Measurements from ENCODE around the gene PNP. TPM values are rescaled to one million over a fixed set of nuclear protein-coding genes. Genes with fewer than 3 reads are reported as not detected.
"Not testable (repeated sequence)": the region's sequence is repeated elsewhere in the genome, so short reads cannot be mapped to it uniquely, and the experiment has no call there.

Gene PNP
- polyA plus RNA-seq, 3 donors = 64.0 to 144 (median 82.3) TPM

DNA sequence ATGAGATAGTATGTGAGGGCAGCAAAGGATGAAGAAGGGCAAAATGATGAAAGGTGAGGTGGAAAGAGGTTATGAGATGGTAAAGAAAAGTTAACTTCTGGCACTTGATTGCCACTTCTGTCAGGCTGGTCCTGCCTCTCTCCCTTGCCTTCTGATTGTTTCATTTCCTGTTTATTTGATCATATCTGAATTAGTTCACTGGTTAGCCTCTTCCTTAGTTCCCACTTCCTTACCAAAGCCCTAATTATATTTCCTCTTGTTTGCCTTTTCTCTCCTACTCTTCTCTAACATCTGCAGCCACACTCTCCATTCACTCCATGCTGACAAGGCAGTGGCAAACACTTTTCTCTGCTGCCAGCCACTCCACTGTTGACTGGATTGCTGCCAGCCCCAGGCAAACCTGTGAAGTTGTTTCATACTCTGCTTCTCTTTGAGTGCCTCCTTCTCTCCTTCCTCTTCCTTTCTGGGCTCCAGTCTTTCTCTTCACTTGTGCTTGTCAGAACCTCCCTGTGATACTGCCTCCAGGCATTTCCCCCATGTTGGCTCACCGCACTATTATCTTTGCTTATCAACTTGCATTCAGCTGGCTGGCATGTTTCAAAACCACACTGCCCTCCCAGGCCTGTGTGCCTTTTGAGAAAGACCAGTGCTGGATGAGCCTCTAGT, 8.1 kb downstream of the PNP start:
- DNase-seq (ENCODE audit: extremely low read depth in 1 of 11, low read depth in 9 of 11, low spot score in 4 of 11) = no peak

DNA sequence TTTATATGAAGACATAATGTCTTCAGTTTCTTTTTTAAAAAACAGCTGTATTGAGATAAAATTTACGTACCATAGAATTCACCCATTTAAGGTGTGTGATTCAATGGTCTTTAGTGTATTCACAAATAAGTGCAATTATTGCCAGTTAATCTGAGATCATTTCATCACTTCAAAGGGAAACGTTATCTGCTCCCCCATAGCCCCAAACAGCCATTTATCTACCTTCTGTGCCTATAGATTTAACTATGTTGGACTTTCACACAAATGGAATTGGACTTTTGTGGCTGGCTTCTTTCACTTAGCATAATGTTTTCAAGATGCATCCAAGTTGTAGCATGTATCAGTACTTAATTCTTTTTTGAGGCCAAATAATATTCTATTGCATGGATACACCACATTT, 9.7 kb downstream of the PNP start:
- DNase-seq (ENCODE audit: extremely low read depth in 1 of 11, low read depth in 9 of 11, low spot score in 4 of 11) = no peak

DNA sequence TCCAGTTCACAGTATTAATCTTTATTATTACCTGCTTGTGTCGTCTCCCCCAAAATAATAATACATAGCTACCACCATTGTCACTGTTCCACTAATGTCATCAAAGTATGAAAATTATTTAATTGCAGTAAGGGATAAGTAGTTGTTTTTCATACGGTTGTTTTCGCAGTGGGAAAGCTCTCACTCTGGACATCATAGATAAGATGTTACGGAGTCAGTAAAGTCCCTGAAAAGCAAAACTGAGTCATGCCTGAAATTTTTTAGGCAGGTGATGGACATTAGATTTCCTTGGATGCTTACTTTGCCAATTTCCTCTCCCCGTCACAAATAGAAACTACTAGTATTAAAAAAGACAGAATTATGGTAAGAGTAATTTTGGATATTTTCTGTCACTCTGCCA, 13.2 kb downstream of the PNP start:
- DNase-seq (ENCODE audit: extremely low read depth in 1 of 11, low read depth in 9 of 11, low spot score in 4 of 11) = no peak

DNA sequence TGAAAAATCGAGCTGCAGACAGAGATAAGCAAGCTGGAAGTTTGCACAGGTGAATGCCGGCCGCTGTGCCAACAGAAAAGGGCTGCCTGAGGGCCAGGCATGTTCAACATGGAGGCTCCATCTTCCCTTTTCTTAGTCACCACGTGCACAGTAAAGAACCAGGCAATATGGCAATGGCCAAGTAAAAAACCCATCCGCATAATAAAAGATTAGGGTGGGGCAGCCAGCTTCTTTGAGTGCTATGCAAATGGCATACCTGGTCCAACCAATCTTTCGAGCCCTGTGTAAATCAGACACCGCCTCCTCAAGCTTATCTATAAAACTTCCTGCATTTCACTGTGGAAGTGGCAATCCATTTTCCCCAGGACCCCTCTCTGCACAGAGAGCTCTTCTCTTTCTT, 16.7 kb downstream of the PNP start:
- DNase-seq (ENCODE audit: extremely low read depth in 1 of 11, low read depth in 9 of 11, low spot score in 4 of 11) = no peak

DNA sequence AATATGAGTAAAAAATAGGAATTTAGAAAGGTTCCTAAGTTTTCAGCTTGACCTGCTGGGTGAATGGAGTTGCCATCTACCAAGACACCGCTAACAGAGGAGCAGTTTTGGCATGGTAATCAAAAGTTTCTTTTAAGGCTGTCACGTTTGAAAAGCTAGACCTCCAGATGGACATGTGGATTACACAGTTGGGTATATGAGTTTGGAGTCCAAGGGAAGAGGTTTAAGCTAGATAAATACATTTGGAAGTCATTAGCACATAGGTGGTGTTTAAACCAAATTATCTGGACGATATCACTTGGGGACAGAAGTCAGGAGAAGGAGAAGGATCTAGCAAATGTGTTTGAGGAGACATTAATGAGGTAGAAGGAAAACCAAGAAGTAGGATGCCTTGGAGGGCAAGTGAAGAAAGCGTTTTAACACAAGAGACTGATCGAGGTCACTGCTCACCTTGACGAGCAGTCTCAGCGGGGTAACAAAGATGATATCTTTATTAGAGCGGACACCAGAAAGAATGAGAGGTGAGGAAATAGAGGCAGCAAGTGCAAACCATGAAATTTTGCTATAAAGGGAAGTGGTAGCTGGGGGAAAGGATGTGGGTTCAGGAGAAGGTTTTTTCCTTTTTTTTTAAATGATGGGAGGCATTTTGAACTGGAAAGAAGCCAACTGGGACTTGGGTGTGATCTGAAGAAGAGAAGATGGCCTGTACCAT, 17.6 kb downstream of the PNP start:
- DNase-seq (ENCODE audit: extremely low read depth in 1 of 11, low read depth in 9 of 11, low spot score in 4 of 11) = no peak

DNA sequence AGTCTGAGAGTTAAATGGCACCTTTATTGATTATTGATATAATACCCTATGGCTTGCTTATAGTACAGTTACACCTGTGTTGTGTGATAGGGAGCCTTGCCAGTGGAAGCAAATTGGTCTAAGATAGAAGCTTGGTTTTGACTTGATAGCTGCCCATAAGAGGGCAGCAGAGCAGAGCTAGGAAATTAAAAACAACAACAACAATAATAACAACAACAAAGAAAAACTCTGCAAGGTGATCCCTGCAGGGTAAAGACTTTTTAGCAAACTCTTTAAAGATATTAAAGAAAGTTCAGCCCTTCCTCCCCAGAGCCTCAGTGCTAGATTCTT, 18.2 kb downstream of the PNP start:
- DNase-seq (ENCODE audit: extremely low read depth in 1 of 11, low read depth in 9 of 11, low spot score in 4 of 11) = no peak

DNA sequence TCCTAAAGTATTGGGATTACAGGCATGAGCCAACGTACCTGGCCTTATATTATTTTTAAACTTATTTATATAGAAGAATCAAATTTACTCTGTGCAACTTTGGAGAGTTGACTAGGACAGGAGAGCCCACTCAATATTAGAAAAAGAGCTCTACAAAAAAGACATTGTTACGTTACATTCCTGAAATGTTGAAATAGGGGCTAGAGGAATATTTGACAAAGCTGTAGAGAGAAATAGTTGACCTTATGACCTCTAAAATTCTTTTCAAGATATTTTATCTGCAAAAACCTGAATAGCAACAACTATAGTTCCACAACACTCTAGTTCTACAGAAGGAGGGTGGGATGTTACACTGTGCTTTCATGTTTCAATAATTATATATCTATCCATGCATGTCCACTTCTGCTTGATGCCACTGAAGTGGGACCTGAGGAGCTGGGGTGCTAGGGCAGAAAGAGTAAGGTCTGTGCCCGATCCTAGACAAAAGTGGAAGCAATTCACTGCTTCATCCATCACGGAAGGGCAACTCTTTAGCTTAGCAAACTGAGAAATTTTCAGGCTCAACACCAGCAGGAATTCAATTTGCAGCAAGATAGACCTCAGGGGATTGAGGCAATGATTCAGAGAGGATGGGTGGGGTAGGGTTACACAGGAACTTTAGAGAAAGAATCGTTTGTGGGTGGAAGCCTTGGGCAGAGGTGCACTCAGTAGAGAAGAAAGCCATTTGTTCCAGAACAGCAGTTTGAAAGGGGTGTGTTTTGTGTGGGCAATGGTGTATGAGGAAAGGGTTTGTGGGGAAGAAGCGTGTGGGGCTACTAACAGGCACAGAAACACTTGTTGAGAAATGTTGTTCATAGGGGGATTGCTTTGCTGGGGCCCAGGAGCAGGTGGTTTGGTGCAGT, 20.1 kb downstream of the PNP start:
- peak in 2 of 11 donors; percentile 20 to 31 for DNase-seq (ENCODE audit: extremely low read depth in 1 of 11, low read depth in 9 of 11, low spot score in 4 of 11)

DNA sequence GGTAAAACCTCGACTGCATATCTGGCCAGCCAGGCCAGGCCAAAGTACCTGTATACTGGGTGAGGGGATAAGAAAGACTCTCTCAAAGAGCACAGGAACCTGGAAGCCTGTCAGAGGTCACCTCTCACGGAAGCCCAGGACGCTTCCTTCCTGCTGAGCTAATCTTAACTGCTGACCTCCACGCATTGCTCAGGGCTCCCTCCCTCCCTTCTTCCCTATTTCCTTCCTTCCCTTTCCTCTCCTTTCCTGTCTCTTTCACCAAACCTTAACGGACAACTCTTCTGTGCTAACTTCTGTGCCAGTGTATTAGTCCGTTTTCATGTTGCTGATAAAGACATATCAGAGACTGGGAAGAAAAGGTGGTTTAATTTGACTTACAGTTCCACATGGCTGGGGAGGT, 21.4 kb downstream of the PNP start:
- DNase-seq (ENCODE audit: extremely low read depth in 1 of 11, low read depth in 9 of 11, low spot score in 4 of 11) = no peak

DNA sequence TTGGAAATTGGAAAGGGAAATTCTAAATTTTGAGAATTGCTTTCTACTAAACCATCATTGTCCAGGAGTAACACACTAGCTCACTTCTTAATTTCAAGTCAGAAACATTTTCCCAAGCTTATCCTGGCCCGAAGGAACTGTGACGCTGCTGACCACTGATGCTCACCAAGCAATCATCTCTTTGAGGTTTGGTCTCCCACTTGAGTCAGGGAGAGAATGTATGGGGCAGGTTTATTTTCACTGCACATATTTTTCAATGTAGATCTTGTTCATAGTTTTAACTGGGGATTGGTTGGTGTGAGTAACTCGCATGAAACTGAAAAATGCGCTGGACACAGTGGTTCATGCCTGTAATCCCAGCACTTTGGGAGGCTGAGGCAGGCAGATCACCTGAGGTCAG, 23.3 kb downstream of the PNP start:
- no peak for DNase-seq (ENCODE audit: extremely low read depth in 1 of 11, low read depth in 9 of 11, low spot score in 4 of 11)

DNA sequence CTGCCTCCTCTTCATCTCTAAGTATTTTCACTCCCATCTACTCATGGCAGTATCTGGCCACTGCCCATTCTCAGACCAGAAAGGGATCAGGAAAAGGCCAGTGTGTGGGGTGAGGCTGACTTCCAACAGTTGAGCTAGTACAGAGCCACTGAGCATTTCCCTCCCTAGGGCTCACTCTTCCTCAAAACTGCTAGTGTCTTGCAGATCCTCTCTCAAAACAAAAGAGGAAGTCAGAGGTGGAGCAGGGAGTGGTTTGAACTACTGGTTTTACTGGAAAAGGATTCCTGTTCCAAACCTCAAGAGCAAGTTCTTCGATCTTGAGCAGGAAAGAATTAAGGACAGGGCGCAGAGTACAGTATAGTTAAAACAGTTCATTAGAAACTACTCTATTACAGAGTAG, 24.4 kb downstream of the PNP start:
- DNase-seq (ENCODE audit: extremely low read depth in 1 of 11, low read depth in 9 of 11, low spot score in 4 of 11) = no peak

DNA sequence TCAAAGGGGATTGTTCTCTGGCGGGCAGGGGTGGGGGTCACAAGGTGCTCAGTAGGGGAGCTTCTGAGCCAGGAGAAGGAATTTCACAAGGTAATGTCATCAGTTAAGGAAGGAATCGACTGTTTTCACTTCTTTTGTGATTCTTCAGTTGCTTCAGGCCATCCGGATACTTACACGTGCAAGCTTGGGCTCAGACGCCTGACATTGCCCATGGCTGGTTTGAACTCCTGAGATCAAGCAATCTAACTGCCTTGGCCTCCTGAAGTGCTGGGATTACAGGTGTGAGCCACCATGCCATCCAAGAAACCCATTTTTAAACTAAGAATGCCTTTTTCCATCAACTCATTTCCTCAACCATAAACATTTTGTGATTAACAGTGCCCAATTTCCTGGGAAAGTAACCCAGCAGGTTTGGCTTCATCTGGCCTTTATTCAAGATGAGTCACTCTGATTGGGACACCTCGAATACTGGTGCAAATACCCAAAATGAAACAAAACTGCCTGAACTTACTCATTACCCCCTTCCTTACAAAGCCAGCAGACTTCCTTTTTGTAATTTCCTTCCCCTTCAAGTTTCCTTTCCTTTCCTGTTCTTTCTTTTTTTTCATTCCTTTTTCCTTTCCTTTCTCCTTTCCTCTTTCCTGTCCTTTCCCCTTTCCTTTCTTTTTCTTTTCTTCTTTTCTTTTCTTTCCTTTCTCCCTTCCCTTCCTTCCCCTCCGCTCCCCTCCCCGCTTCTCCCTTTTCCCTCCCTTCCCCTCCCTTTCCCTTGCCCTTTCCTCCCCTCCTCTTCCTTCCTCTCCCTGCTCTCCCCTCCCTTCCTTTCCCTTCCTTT, 25.9 kb downstream of the PNP start:
- no peak for DNase-seq (ENCODE audit: extremely low read depth in 1 of 11, low read depth in 9 of 11, low spot score in 4 of 11)

DNA sequence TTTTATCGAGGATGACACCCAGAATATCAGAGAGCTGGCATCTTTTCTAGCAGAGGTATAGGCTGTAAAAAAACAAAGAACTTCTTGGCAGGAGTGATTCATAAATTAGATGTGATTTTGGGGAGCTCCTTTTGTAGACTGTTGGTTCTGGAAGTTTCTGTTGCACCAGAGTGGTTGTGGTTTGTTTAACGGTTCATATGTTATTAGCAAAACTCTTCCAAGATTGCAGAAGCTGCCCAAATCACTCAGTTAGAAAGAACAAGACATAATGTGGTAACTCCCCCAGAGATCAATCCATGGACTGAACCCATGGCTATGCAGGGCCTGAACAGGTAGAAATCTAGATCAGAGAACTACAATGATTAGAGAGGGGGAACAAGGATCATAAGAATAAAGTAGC, 29.4 kb downstream of the PNP start:
- no peak for DNase-seq (ENCODE audit: extremely low read depth in 1 of 11, low read depth in 9 of 11, low spot score in 4 of 11)

DNA sequence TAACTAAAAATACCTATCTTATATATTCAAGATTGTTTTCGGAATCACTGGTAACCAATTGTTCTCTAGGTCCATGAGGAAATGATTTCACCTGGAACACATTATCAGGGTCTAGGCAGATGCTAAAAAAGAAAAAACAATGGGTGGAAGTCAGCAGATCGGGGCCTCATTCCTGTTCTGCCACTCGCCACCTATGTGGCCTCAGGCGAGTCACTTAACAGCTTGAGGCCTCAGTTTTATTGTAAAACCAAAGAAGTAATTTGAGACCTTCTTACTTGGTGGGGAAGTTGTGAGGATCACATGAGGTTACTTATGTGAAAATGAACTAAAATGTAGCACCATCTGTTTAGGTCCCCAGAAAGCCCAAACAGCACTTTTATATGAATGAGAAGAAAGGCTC, 29.9 kb downstream of the PNP start:
- no peak for DNase-seq (ENCODE audit: extremely low read depth in 1 of 11, low read depth in 9 of 11, low spot score in 4 of 11)

DNA sequence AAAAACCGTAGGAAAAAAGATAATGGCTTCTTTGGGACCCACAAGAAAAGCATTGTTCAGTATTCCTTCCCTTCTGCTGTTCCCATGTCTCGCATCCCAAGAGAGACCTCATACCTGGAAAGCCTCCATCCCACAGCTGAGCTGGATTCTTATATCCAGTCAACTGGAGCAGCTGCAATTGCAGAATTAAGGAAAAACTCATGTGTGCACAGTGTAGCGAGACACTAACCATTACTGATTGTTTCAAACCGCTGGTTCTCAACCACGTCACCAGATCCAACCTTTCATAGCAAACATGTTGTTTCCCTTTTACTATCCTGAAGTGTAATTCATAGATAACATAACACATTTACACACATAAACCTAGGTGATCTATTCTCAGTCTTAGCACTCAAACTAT, 30.7 kb downstream of the PNP start:
- no peak for DNase-seq (ENCODE audit: extremely low read depth in 1 of 11, low read depth in 9 of 11, low spot score in 4 of 11)

DNA sequence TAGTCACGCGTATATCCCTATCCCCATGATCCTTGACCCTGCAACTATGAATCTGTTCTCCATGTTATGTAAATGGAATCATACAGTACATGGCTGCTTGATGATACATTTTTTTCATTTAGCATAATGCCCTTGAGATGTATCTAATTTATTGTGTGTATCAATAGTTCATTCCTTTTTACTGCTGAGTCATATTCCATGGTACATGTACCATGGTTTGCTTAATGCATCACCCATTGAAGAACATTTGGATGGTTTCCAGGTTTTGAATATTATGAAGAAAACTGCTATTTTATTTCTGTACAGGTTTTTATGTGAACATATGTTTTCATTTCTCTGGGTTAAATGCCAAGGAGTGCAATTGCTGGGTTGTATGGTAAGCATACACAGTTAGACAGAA, 32.1 kb downstream of the PNP start:
- DNase-seq (ENCODE audit: extremely low read depth in 1 of 11, low read depth in 9 of 11, low spot score in 4 of 11) = no peak

DNA sequence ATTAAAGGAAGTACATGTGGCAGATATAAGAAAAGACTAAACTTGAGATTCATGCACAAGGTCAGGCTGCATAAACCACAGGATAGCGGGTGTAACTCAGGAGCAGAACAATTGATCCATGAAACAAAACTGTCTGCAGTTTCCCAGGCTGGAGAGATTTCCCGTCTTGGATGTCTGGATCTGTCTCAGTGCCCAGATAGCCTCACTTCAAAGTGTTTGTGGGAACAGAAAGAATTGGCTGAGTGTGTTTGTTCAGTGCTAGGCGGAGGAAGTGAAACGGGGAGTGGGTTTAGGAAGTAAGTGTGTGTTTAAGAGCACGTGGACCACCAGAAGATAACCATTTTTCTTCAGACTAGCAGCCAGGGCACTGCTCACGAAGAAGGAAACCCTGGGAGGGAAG, 34.7 kb downstream of the PNP start:
- DNase-seq (ENCODE audit: extremely low read depth in 1 of 11, low read depth in 9 of 11, low spot score in 4 of 11) = peak in 2 of 11 donors; percentile 6 to 23

DNA sequence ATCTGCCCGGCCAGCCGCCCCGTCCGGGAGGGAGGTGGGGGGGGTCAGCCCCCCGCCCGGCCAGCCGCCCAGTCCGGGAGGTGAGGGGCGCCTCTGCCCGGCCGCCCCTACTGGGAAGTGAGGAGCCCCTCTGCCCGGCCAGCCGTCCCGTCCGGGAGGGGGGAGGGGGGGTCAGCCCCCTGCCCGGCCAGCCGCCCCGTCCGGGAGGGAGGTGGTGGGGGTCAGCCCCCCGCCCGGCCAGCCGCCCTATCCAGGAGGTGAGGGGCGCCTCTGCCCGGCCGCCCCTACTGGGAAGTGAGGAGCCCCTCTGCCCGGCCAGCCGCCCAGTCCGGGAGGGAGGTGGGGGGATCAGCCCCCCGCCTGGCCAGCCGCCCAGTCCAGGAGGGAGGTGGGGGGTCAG, 37.1 kb downstream of the PNP start:
- DNase-seq (ENCODE audit: extremely low read depth in 1 of 11, low read depth in 9 of 11, low spot score in 4 of 11) = not testable (repeated sequence)

DNA sequence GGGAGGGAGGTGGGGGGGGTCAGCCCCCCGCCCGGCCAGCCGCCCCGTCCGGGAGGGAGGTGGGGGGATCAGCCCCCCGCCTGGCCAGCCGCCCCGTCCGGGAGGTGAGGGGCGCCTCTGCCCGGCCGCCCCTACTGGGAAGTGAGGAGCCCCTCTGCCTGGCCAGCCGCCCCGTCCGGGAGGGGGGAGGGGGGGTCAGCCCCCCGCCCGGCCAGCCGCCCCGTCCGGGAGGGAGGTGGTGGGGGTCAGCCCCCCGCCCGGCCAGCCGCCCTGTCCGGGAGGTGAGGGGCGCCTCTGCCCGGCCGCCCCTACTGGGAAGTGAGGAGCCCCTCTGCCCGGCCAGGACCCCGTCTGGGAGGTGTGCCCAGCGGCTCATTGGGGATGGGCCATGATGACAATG, 37.5 kb downstream of the PNP start:
- not testable (repeated sequence) for DNase-seq (ENCODE audit: extremely low read depth in 1 of 11, low read depth in 9 of 11, low spot score in 4 of 11)

DNA sequence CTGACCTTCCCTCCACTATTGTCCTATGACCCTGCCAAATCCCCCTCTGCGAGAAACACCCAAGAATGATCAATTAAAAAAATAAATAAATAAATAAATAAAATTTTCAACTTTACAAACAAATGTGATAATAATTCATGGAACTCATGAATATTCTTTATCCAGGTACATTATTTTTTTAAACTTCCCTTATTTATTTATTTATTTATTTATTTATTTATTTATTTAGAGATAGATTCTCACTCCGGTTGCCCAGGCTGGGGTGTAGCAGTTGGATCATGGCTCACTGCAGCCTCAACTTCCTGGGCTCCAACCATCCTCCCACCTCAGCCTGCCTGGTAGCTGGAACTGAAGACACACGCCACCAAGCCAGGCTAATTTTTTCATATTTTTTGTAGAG, 38.3 kb downstream of the PNP start:
- DNase-seq (ENCODE audit: extremely low read depth in 1 of 11, low read depth in 9 of 11, low spot score in 4 of 11) = not testable (repeated sequence)
